IMR-90 (cell line): ENCODE results near the gene PPM1M. TPM values are rescaled to one million over a fixed set of nuclear protein-coding genes. Genes with fewer than 3 reads are reported as not detected.

Source experiments
- ATAC-seq: fragments of 200-7000 bp; cut with Tn5 transposase; 2 replicates; pipeline ENCODE4 v1.9.1; 2020; ENCODE audit warnings: low read depth, mild to moderate bottlenecking, moderate library complexity
- BruUV-seq: library from RNA; stranded (reverse); fragments of 400-500 nt; replicated peaks from 2 replicates; lab custom pipeline; 2021; lab: Mats Ljungman, UMichigan
- CTCF ChIA-PET: fragments of 300-600 bp; formaldehyde crosslinking; extraction: SDS; loops from one replicate; lab custom pipeline; 2021; ENCODE audit warnings: antibody characterized with exemption; lab: Yijun Ruan, JAX
- POLR2A ChIA-PET: fragments of 300-600 bp; sonication (Branson Sonifier 250); formaldehyde crosslinking; loops from one replicate; lab custom pipeline; 2022; ENCODE audit warnings: antibody characterized with exemption; ENCODE audit not compliant: unreplicated experiment; lab: Charles Lee
- DNase-seq: peaks from one replicate; pipeline ENCODE4 v3.0.0; 2013
- H2AFZ ChIP-seq: replicated peaks from 2 replicates; pipeline ENCODE3; 2013; ENCODE audit warnings: low read length, mild to moderate bottlenecking; ENCODE audit not compliant: poor library complexity
- H2AK5ac ChIP-seq: 2 replicates; pipeline ENCODE4 v1.6.1; 2013; ENCODE audit warnings: low read depth, low read length, inconsistent platforms
- H2AK9ac ChIP-seq: replicated peaks from 2 replicates; pipeline ENCODE3; 2013; ENCODE audit warnings: mild to moderate bottlenecking, low read depth, low read length, moderate library complexity; ENCODE audit not compliant: poor library complexity
- H2BK120ac ChIP-seq: 2 replicates; pipeline ENCODE4 v1.6.1; 2013; ENCODE audit warnings: low read depth, low read length, inconsistent platforms
- H2BK15ac ChIP-seq: 3 replicates; pipeline ENCODE4 v1.6.1; 2013; ENCODE audit warnings: low read depth, low read length, inconsistent platforms
- H2BK20ac ChIP-seq: 2 replicates; pipeline ENCODE4 v1.6.1; 2013; ENCODE audit warnings: low read depth, mild to moderate bottlenecking, inconsistent platforms, low read length, moderate library complexity
- H2BK5ac ChIP-seq: 2 replicates; pipeline ENCODE4 v1.6.1; 2013; ENCODE audit warnings: mild to moderate bottlenecking, low read depth, low read length, inconsistent platforms; ENCODE audit not compliant: poor library complexity, severe bottlenecking
- H3K14ac ChIP-seq: replicated peaks from 2 replicates; pipeline ENCODE4 v1.6.1; 2013; ENCODE audit warnings: low read depth, low read length, inconsistent platforms
- H3K18ac ChIP-seq: 2 replicates; pipeline ENCODE4 v1.6.1; 2013; ENCODE audit warnings: low read depth, low read length, control low read depth
- H3K23ac ChIP-seq: 2 replicates; pipeline ENCODE4 v1.6.1; 2013; ENCODE audit warnings: low read depth, low read length, inconsistent platforms
- H3K27ac ChIP-seq: 2 replicates; pipeline ENCODE4 v1.5.1; 2013; ENCODE audit warnings: mild to moderate bottlenecking, control low read depth, low read length; ENCODE audit not compliant: insufficient read depth
- H3K27me3 ChIP-seq: 2 replicates; pipeline ENCODE4 v1.6.1; 2013; ENCODE audit warnings: low read length; ENCODE audit not compliant: control insufficient read depth, insufficient read depth
- H3K36me3 ChIP-seq: 2 replicates; pipeline ENCODE4 v1.6.1; 2013; ENCODE audit warnings: low read length, mixed read lengths; ENCODE audit not compliant: control insufficient read depth, insufficient read depth
- H3K4ac ChIP-seq: 2 replicates; pipeline ENCODE4 v1.6.1; 2013; ENCODE audit warnings: low read depth, low read length, inconsistent platforms
- H3K4me1 ChIP-seq: 2 replicates; pipeline ENCODE4 v1.6.1; 2013; ENCODE audit warnings: low read length, mixed read lengths; ENCODE audit not compliant: control insufficient read depth, insufficient read depth
- H3K4me2 ChIP-seq: 2 replicates; pipeline ENCODE4 v1.6.1; 2013; ENCODE audit warnings: low read depth, mild to moderate bottlenecking, control low read depth, low read length, moderate library complexity
- H3K4me3 ChIP-seq: 2 replicates; pipeline ENCODE4 v1.5.1; 2013; ENCODE audit warnings: low read depth, mild to moderate bottlenecking, control low read depth, low read length, moderate library complexity; ENCODE audit not compliant: insufficient read depth
- H3K56ac ChIP-seq: 2 replicates; pipeline ENCODE4 v1.6.1; 2013; ENCODE audit warnings: low read length, inconsistent platforms; ENCODE audit not compliant: insufficient read depth; ENCODE audit errors: extremely low read depth
- H3K79me1 ChIP-seq, 2 experiments: 2 replicates each; pipeline ENCODE4 v1.6.1; 2013; ENCODE audit warnings: low read length in 2 of 2, inconsistent platforms in 1 of 2, low read depth in 1 of 2
- H3K9ac ChIP-seq: 2 replicates; pipeline ENCODE4 v1.6.1; 2013; ENCODE audit warnings: low read depth, low read length, control low read depth
- H3K9me1 ChIP-seq: 2 replicates; pipeline ENCODE4 v1.6.1; 2013; ENCODE audit warnings: low read length, inconsistent platforms; ENCODE audit not compliant: insufficient read depth
- H3K9me3 ChIP-seq: 2 replicates; pipeline ENCODE4 v1.6.1; 2013; ENCODE audit warnings: low read length; ENCODE audit not compliant: control insufficient read depth, insufficient read depth
- H4K20me1 ChIP-seq: 2 replicates; pipeline ENCODE4 v1.6.1; 2013; ENCODE audit warnings: low read length, inconsistent platforms; ENCODE audit not compliant: insufficient read depth
- H4K5ac ChIP-seq: 2 replicates; pipeline ENCODE4 v1.6.1; 2013; ENCODE audit warnings: mild to moderate bottlenecking, low read depth, low read length, control low read depth
- H4K8ac ChIP-seq, 2 experiments: 2 replicates each; pipeline ENCODE4 v1.6.1; 2013; ENCODE audit warnings: low read depth in 2 of 2, low read length in 2 of 2, control low read depth in 1 of 2, inconsistent platforms in 1 of 2
- H4K91ac ChIP-seq: 2 replicates; pipeline ENCODE4 v1.6.1; 2013; ENCODE audit warnings: low read depth, low read length, inconsistent platforms; ENCODE audit not compliant: insufficient read depth
- CEBPB ChIP-seq: IDR thresholded peaks from 2 replicates; pipeline ENCODE4 v1.6.1; 2012; ENCODE audit warnings: low read depth, low read length, improper control_type of control experiment
- POLR2A ChIP-seq: IDR thresholded peaks from 2 replicates; pipeline ENCODE4 v1.6.1; 2012; ENCODE audit warnings: mild to moderate bottlenecking, low read depth, low read length
- RFX5 ChIP-seq: IDR thresholded peaks from 2 replicates; pipeline ENCODE4 v1.8.0; 2012; ENCODE audit warnings: low read depth, mild to moderate bottlenecking, low read length, moderate library complexity
- WGBS, 2 experiments: methylation state at CpG; one replicate each; pipeline versions ENCODE4 v1.1.5 to v1.1.7; 2013; ENCODE audit warnings: missing lambda C conversion rate in 2 of 2; ENCODE audit not compliant: insufficient read length in 1 of 2; ENCODE audit errors: extremely low coverage in 2 of 2; 5-methylcytosine and 5-hydroxymethylcytosine counted together
- dilution Hi-C: fragments of 300-500 bp; cut with HindIII; formaldehyde crosslinking; loops from one replicate; pipeline ENCODE4 v1.14.3; 2018; ENCODE audit warnings: low sequenced_read_pairs; ENCODE audit not compliant: unreplicated experiment
- in situ Hi-C: fragments of 300-500 bp; cut with MboI; formaldehyde crosslinking; loops from 3 replicates; pipeline ENCODE4 v1.14.3; 2019; ENCODE audit warnings: low sequenced_read_pairs, inconsistent platforms, mixed read lengths
- intact Hi-C: fragments of 100-400 bp; cut with micrococcal nuclease; formaldehyde crosslinking; loops from 2 replicates; pipeline ENCODE4 v1.10.0; 2022
- polyA plus RNA-seq, 3 experiments: library from polyadenylated mRNA; depleted of rRNA; stranded (reverse); fragments of >200 nt; gene quantifications; 2 replicates each; pipeline ENCODE4 v1.2.3, GENCODE V29; 2012; ENCODE audit warnings: low replicate concordance in 1 of 3
- total RNA-seq: library from RNA; depleted of rRNA; stranded (reverse); fragments of >200 nt; gene quantifications from 2 replicates; pipeline ENCODE4 v1.2.3, GENCODE V29; 2012

Gene PPM1M
- total and polyA plus RNA-seq, 2 of the 4 experiments (the other 2 are of a cell fraction) = 12.2 to 18.1 TPM

- CTCF ChIA-PET = no interaction called here
- Histone ChIP-seq H4K20me1 (peaks cover 16% of the 10 kb centered on the region; the same call in 1 of the 2 replicates), H4K5ac (no peak overlapping the region), H3K4ac (no peak overlapping the region), H3K9me3 (0 out of 2 replicates have a peak, but pooled peaks cover 1% of the 10 kb centered on the region), H2BK120ac (no peak overlapping the region), H3K56ac (no peak overlapping the region), H2AK9ac (no peak overlapping the region), H2BK20ac (no peak overlapping the region), H3K4me3 (no peak overlapping the region), H2AK5ac (no peak overlapping the region), H3K9me1 (peaks cover 34% of the 10 kb centered on the region), H3K79me1 (peaks cover 9 to 63% of the 10 kb centered on the region in 2 experiments), H4K8ac (no peak overlapping the region), H3K23ac (no peak overlapping the region), H3K9ac (no peak overlapping the region), H3K36me3 (peaks cover 30% of the 10 kb centered on the region), H3K4me2 (no peak overlapping the region), H3K14ac (no peak overlapping the region), H3K4me1 (peaks cover 20% of the 10 kb centered on the region), H4K91ac (no peak overlapping the region), H2BK5ac (no peak overlapping the region), H3K27ac (no peak overlapping the region), H2BK15ac (no peak overlapping the region), H2AFZ (no peak overlapping the region), H3K18ac (no peak overlapping the region), H3K27me3 (no peaks in the 10 kb centered on the region)
- dilution Hi-C loops (no loop called here), in situ Hi-C loops (no loop called here), intact Hi-C loops (no loop called here)
- BruUV-seq = no TSS peak
- TF ChIP-seq POLR2A (no peak), CEBPB (no peak), RFX5 (no peak)
- WGBS, 2 experiments = 94% methylated on average over 6 of the region's 7 CpGs; no CpG with 5 or more reads in 1 of the 2 experiments
- DNase-seq (no peak), ATAC-seq (no peak)
- POLR2A ChIA-PET = no interaction called here
Observed at GRCh38 chr3:52247409-52248164, 2.0 kb downstream of the PPM1M start.
